GM18508 (cell line): ENCODE results near the gene FOXJ3.

ENCODE experiments used
- ATAC-seq: cut with Tn5 transposase; IDR thresholded peaks from one replicate; pipeline ENCODE4 v1.9.1; 2021; ENCODE audit warnings: moderate number of reproducible peaks; ENCODE audit not compliant: insufficient read depth, unreplicated experiment

The FOXJ3 gene

DNA sequence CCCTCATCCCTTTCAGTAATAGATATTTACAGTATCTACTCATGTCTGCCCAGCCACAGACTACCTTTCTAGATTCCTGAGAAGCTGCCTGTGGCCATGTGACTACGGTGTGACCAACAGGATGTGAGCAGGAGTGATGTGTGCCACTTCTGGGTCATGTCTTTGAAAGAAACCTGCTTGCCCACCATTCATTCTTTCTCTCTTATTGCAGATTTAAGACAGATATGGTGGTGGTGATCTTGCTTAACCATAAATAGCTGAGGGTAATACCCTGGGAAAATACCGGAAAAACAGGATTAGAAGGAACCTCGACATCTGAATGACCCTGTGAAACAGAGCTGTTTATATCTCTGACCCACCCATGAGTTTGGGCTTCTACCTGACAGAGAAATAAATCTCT is 128.9 kb downstream of the FOXJ3 start:
- no peak for ATAC-seq

DNA sequence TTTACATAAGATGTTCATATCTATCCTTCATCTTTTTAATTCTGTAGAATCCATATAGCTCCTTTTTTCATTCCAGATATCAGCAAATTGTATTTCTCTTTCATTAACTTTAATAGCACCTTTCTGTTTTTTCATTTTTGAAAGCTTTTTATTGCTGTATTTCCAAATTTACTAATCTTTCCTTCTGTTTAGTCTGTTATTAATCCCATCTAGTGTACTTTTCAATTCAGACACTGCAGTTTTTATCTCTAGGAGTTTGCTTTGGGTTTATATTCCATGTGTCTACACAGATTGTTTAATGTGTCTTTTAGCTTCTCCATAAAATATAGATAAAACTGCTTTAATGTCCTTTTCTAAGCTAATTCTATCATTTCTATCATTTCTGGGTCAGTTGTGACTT is 133.0 kb downstream of the FOXJ3 start:
- ATAC-seq = no peak

DNA sequence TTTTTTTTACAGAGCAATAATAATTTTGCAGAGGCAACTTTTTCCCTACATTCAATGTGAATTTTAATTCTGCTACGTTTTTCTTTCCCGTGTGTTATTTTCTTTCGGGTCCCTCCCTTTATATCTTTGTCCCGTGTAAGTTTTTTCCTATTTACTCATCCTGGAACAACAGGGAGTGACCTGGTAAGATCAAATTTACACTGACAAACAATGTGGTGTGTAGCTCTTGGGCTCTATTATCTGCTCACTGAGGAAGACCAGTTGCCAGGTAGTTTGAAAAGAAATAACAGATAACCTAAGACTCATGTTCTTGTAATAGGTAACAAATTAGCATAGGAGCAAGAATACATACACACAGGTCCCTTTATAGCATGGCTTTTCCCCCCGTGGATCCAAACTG is 136.8 kb downstream of the FOXJ3 start:
- ATAC-seq = no peak

DNA sequence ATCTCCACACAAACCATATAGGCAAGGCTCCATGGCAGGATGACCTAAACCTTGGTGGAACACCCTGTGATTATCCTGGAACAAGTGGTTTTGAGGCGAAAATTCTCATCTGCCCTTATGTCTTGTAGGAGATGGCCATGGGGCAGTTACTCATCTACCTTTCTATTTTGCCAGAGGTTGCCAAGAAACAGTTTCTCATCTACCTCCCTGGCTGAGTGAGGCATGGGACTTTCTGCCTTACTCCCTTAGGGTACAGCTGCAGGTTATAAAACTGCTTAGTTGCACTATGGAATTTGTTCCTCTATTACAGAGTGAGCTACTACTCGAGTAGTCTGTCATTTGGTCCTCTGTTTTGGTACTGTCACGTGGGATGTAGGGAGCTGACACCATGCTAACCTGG is 139.2 kb downstream of the FOXJ3 start:
- no peak for ATAC-seq

DNA sequence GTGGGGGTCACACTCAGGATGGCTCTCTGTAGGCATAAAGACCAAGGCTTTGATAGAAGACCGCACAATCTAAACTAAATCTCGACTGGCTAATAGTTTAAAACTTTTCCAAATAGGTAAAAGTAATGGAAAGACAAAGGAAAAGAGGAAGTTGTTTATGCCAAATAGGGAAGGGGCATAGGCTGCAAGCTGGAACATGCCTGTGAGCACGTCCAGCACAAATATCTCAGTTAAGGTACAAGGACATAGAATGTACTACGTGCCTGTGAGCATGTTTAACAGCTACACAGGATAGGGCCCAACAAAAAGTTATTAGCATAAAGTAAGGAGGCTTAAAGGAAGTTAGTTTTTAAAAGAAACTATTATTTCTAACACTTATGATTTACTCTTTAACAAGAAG is 142.9 kb downstream of the FOXJ3 start:
- no peak for ATAC-seq

DNA sequence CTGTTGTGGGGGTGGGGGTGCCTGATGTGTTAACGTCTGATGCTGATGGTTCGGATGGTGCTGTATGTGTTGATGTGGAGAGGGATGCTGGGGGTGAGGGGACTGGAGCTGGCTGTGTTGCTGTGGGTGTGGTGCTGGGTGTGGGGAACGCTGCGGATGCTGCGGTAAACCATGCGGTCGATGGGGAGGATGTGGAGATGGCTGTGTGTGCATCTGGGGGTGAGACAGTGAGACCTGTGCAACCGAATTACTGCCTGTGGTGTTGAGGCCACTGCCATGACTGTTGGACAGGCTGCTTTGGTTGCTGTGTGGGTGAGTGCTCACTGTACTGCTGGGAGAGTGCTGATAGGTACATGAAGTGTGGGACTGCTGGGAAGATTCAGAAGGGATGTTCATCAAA is 143.7 kb downstream of the FOXJ3 start:
- ATAC-seq = no peak

DNA sequence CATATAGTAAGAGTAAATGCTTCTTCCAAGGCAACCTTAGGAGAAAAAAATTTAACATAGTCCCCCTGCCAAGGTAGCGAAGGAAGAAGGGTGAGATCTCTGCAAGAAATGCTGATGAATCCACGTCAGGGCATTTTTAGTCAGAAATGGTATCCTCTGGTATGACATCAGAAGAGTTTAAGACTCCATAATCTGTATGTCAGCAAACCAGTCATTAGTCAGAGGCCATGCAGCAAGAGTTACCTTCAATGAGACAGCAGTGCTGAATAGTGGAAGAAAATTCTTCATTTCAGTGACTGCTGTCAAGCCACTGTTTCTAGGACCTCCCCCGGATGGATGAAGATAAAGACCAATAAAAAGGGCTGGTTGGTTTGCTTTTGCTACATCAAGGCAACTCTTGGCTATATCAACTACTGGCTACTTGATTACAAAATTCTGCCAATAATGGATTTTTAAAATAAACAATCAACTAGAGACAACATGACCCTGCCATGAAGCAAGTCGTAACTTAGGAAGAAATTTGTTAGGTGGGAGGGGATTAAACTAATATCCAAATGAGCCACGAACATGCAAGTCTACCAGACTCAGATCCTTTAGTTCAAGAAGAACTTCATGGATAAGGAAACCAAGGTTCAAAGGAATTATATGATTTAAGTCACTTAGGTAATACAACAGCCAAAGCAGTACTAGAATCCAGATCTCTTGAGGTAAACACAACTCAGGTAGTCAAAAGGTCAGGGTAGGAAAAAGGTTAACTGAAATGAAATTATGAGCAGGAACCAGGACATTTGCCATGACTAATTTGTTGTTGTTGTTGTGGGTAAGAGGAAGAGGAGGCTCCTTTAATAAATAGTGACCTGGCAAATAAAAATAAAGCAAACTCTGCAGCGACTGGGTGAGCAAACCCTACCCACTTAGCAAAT is 144.8 kb downstream of the FOXJ3 start:
- ATAC-seq = no peak

DNA sequence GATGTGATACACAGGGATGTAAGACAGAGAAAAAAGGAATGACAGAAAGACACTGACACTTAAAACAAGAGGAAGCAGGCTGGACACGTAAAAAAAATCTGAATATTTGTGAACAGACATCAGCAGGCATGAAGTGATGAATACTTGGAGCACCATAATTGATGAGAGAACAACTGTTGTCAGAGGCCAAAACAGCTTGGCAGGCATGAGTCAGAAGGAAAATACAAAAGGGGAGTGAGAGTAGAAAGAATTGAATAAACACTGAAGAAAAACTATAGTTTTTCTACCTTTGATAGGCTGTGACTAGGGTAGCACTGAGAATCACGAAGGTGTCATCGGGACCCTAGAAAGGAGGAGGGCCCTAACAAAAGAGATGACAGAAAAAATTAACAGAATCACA is 148.9 kb downstream of the FOXJ3 start:
- ATAC-seq = no peak

DNA sequence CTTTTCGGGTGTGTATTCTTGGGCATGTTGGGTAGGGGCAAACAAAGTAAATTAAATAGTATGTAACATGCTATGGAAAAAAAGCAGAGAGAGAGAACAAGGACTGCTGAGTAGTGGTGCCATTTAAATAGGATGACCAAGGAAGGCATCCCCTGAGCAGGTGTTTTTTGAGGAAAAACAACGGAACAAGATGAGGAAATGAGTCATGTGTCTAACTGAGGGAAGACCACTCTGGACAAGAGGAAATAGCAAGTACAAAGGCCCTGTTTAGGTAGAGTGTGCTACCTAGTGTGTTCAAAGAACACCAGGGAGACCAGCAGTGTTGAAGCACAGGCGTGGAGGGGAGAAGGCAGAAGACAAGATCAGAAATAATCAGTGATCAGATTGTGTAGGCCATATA is 150.4 kb downstream of the FOXJ3 start:
- no peak for ATAC-seq

DNA sequence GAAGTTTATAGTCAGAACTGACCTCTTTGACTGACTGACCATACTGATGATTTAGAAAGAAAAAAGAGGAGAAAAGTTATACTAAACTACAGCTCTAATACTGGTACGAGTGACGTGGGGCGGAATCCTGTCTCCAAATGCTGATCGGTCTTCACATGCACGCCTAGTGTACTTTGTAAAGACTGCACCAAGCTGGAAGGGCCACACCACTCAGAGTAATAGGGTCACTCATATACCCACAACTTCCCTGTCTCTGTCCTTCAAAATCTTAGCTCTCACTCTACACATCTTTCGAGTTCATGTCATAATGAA is 151.1 kb downstream of the FOXJ3 start:
- no peak for ATAC-seq

DNA sequence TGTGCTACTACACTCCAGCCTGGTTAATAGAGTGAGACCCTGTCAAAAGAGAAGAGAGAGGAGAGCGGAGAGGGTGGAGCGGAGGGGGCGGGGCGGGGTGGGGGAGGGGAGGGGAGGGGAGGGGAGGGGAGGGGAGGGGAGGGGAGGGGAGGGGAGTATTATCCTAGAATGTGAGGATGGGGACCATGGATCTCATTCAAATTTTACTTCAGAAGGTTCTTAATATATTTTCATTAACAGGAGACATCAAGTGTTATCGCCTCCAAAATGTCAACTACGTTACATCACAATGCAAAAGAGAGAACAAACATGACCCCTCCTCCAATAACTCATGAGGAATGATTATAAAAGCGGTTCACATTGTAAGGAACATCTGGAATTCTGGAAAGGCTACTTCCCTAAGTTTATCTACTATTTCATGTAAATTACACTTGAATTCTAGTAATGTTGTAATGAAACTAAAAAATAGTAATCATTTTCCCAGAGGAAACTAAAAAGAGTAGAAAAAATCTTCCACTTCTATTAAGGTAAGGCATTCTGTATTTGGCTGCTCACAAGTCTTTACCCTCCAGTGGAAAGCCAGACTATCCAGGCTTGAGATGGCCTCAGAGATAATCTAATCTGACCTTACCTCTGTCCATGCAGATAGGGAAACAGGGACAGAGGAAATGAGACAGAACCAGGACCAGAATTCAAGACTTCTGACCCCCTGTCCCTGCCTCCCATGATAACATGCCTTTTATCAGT is 151.7 kb downstream of the FOXJ3 start:
- no peak for ATAC-seq

DNA sequence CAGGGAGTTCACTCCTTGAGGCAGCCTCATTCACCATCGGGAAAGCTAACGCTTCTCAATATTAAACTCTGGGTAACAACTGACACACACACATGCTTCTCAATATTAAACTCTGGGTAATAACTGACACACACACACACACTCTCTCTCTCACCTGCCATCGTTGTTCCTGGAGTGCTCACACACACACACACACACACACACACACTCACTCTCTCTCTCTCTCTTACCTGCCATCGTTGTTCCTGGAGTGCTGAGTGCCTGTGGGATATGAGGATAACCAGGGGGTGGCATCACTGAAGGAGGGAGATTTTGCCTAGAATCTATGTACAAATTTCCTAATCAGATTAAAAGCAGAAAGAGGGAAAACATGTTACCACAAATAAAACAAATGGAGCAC is 153.3 kb downstream of the FOXJ3 start:
- ATAC-seq = no peak

DNA sequence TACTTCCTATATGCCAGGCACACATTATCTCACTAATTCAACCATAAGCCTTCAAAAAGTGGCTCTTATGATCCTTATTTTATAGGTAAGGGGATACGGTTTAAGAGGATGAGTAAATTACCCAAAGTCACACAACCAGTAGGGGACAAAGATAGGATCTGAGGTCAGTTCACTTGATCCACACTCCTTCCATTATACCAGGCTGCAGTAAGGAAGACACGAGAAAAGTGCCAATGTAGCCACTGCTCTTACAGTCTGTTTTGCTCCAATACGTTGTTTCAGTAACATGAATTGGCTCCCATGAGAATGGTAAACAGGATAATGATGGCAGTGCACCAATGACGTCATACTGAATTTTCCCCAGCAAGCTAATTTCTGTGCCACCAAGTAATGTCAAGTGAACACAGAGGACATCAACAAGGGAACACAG is 155.1 kb downstream of the FOXJ3 start:
- no peak for ATAC-seq

DNA sequence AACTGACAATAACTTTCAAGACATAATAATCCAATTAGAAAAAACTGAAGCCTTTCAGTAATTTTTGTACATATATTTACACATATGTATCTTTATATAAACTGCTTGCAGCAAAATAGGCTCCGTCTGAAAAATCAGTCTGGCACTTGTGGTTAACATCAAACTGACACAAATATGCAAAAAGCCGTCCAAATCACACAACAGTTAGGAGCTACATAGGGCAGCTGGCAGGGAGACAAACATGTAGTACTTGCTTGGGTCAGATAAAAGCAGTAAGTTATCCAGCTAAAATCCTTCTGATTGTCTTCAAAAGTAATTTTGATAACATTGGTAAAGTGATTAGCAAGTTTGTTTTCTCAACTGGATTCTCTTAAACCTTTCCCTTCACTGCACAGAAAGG is 155.8 kb downstream of the FOXJ3 start:
- no peak for ATAC-seq

DNA sequence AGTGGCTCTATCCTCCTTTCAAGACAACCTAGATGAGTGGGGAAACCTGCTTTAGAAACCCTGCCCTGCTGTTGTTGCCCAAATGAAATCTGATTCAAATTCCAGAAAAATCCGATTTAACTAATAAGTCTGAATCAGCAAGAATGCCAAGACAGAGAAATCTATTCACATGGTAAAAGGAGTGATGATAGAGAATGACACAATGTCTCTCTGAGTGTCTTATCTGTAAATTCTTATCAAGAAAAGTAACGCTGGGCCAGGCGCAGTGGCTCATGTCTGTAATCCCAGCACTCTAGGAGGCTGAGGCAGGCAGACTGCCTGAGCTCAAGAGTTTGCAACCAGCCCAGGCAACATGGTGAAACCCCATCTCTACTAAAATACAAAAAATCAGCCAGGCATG is 156.8 kb downstream of the FOXJ3 start:
- no peak for ATAC-seq

DNA sequence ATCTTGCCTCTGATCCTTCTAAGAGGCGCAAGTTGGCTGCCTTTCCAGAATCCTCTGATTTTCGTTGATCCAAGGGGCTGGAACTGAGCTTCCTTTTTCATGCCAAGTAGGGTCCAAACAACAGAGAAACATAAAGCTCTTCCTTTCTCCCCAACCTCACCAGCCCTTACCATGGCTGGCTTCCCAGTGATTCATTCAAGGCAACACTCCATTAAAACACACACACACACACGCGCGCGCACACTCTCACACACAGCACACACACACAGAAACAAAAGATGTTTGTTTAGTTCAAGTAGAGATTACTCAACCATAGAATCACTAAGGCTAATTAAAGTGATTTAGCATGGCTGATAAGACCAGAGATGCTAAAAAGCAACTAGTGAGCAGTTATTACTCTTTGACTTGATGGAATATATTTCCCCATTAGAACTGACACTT is 157.5 kb downstream of the FOXJ3 start:
- ATAC-seq = no peak

DNA sequence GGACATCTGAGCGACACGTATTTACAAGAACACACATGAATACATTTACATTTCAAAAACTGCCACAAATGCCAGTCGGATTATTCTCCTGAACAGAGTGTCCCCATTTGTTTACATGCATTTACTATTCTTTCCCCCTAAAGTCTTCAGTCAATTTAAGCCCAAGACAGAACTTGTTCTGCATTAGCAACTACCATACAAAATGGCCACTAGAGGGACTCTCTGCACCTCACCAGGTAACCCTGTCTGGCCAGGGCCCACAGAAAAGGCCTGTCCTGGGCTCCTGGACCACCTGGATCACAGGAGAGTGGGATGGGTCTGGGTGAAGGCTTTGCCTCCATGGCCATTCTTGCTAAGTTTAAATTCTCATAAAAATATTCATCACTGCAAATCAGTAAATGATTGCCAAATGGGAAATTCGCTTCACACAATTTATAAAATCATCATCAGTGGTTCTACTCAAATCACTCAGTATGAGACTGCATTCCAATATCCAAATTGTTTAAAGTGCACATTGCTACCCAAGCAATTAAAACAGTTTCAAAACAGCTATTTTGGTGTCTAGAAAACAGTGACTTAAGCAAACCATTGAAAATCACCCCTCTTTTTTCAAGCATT is 158.0 kb downstream of the FOXJ3 start:
- ATAC-seq = no peak

DNA sequence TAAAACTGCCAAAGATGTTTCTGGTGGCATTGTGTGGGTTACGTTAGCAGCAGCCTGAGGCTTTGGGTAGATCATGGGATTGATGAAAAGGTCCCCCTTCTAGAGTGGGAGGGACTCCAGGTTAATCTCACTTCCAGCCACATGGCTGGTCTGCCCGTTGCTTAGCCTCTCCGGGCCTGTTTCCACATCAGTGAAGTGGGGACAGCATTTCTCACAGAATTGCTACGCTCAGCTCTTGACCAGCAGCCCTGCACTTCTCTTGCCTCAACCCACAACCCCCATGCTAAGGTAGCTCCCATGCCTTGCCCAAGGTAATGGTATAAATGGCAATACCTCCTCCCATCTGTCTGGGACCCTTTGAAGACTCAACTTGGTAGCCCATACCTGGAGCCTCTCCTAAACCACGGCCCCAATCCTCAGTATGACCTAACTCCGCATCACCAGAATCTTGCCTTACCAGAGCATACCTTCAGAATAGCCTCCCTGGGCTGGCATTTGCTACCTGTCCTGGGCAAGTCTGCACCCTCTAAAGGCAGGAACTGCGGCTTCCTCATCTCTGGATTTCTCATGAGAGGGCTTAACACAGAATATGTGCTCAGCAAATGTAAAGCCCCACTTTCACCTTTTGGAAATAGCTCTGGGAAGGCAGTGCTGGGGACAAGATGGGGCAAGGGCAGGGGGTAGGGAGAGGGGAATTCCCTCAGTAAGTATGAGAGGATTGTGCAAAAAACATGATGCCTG is 159.6 kb downstream of the FOXJ3 start:
- ATAC-seq = no peak

DNA sequence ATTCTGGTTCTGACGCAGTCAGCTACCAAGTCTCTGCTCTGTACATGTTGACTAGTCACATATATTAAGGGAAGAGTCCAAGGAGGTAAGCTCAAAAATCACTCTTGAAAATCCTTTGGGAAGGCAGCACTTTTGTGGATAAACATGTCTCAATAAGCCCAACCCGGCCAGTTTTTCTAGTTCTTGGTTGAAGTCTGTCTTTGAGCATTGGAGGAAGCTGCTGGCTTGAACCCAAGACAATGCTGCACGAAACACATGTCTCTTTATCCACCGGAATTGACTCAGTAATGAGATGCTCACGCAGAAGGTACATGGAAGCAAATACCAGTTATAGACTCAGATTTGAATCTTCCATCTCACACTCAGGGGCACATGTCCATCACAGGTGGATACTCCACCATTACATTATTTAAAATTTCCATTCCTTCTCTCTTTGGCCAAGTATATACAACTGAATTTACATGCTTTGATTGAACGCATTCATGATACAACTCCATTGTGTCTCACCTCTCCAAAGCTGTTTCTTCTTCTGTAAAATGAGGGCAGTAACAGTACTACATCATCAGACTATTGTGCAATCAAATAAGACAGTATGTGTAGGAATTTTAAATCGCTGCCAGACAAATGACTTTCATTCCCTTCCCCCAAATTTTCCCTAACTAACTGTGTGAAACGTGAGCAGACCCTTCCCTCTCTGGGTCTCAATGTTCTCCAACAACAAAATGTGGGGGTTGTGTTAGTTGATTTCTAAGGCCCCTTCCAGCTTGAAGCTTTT is 160.9 kb downstream of the FOXJ3 start:
- ATAC-seq = no peak
